ENCODE measurements around the gene AKIP1. TPM values are rescaled to one million over a fixed set of nuclear protein-coding genes. Genes with fewer than 3 reads are reported as not detected.
"Not testable (repeated sequence)": the region's sequence is repeated elsewhere in the genome, so short reads cannot be mapped to it uniquely, and the experiment has no call there.

Gene AKIP1
- total and polyA plus RNA-seq, 2 donors, result 16.2 to 22.6 TPM

- Histone ChIP-seq H3K27me3 (ENCODE audit: control insufficient read depth in 2 of 2, insufficient read depth in 1 of 2, low read length in 1 of 2) (peaks cover 41 to 59% of the 10 kb centered on the region in 2 donors), H3K4me3 (ENCODE audit: low read length in 2 of 2) (no peak overlapping the region), H3K36me3 (ENCODE audit: control insufficient read depth in 2 of 2, insufficient read depth in 2 of 2, low read length in 1 of 2) (no peaks in the 10 kb centered on the region), H3K27ac (ENCODE audit: low read depth in 1 of 2, low read length in 1 of 2) (no peak overlapping the region), H3K9me3 (ENCODE audit: control insufficient read depth in 2 of 2, insufficient read depth in 1 of 2, low read length in 1 of 2) (no peaks in the 10 kb centered on the region), H3K4me1 (ENCODE audit: control insufficient read depth in 2 of 2, insufficient read depth in 2 of 2, low read length in 2 of 2) (no peaks in the 10 kb centered on the region)
- 95% methylated on average over 6 of the region's 6 CpGs for WGBS
- DNase-seq (ENCODE audit: low read depth in 6 of 9, low spot score in 9 of 9), result no peak
Observed at GRCh38 chr11:8871962-8872361, 39.0 kb upstream of the AKIP1 start.

DNA sequence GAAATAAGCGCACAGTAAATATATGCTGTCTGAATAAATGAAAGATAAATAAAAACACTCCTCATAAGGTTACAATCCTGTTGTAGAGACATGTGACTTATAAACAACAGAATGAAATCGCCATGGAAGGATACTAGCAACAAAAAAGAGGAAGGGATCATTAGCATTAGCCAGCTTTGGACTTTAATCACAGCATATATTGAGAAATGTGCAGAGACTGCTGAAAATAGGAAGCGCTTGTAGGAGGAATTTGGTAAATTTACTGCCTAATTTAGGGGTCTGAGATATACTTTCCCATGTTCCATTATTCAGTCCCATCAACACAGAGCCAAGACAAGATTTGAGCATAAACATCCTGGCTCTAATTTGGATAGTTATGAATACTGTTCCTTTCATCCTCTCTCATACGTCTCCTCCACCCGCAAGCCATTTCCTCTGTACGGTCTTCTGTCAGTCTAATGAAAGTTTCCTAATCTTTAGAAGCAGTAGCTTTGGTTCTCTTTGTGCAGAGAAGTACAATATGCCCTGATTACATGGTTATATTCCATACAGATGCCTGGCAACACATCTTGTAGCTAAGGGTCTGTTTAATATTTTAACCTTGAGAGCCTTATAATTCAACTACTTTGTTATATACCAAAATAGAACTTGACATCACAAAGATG is 37.1 kb upstream of the AKIP1 start:
- H3K27ac ChIP-seq (ENCODE audit: low read depth in 1 of 2, low read length in 1 of 2), result no peak overlapping the region
- no peaks in the 10 kb centered on the region for H3K4me1 ChIP-seq (ENCODE audit: control insufficient read depth in 2 of 2, insufficient read depth in 2 of 2, low read length in 2 of 2)
- H3K4me3 ChIP-seq (ENCODE audit: low read length in 2 of 2), result no peak overlapping the region
- H3K9me3 ChIP-seq (ENCODE audit: control insufficient read depth in 2 of 2, insufficient read depth in 1 of 2, low read length in 1 of 2), result no peaks in the 10 kb centered on the region
- peak in 1 of 9 donors; percentile 13 for DNase-seq (ENCODE audit: low read depth in 6 of 9, low spot score in 9 of 9)
- peaks cover 41 to 46% of the 10 kb centered on the region in 2 donors for H3K27me3 ChIP-seq (ENCODE audit: control insufficient read depth in 2 of 2, insufficient read depth in 1 of 2, low read length in 1 of 2)
- WGBS, result 33% methylated on average over 6 of the region's 6 CpGs
- H3K36me3 ChIP-seq (ENCODE audit: control insufficient read depth in 2 of 2, insufficient read depth in 2 of 2, low read length in 1 of 2), result no peaks in the 10 kb centered on the region

- H3K9me3 ChIP-seq (ENCODE audit: control insufficient read depth in 2 of 2, insufficient read depth in 1 of 2, low read length in 1 of 2), result no peaks in the 10 kb centered on the region
- peaks cover 0 to 3% of the 10 kb centered on the region in 2 donors for H3K27me3 ChIP-seq (ENCODE audit: control insufficient read depth in 2 of 2, insufficient read depth in 1 of 2, low read length in 1 of 2)
- H3K27ac ChIP-seq (ENCODE audit: low read depth in 1 of 2, low read length in 1 of 2), result no peak overlapping the region
- WGBS, result 95% methylated on average over 2 of the region's 2 CpGs
- no peak for DNase-seq (ENCODE audit: low read depth in 6 of 9, low spot score in 9 of 9)
- H3K4me1 ChIP-seq (ENCODE audit: control insufficient read depth in 2 of 2, insufficient read depth in 2 of 2, low read length in 2 of 2), result no peaks in the 10 kb centered on the region
- H3K4me3 ChIP-seq (ENCODE audit: low read length in 2 of 2), result no peak overlapping the region
- no peaks in the 10 kb centered on the region for H3K36me3 ChIP-seq (ENCODE audit: control insufficient read depth in 2 of 2, insufficient read depth in 2 of 2, low read length in 1 of 2)
Observed at GRCh38 chr11:8878771-8879170, 32.2 kb upstream of the AKIP1 start.

DNA sequence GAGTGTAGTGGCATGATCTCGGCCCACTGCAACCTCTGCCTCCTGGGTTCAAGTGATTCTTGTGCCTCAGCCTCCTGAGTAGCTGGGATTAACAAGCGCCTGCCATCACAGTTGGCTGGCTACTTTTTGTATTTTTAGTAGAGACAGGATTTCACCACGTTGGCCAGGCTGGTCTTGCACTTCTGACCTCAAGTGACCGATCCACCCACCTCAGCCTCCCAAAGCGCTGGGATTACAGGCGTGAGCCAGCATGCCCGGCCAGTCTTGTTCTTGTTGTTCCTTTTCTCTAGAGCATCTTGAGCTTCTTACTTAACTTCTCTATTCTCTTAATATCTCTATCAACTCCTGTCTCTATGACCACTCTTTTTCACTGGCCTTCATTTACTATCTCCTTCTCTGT is 29.4 kb upstream of the AKIP1 start:
- WGBS, result 90% methylated on average over 7 of the region's 7 CpGs
- DNase-seq (ENCODE audit: low read depth in 6 of 9, low spot score in 9 of 9), result not testable (repeated sequence)

GRCh38 chr11:8886322-8886721 is 24.7 kb upstream of the AKIP1 start:
- WGBS, result 88% methylated on average over 2 of the region's 2 CpGs
- Histone ChIP-seq H3K9me3 (ENCODE audit: control insufficient read depth in 2 of 2, insufficient read depth in 1 of 2, low read length in 1 of 2) (no peaks in the 10 kb centered on the region), H3K4me3 (ENCODE audit: low read length in 2 of 2) (no peak overlapping the region), H3K27ac (ENCODE audit: low read depth in 1 of 2, low read length in 1 of 2) (no peak overlapping the region), H3K36me3 (ENCODE audit: control insufficient read depth in 2 of 2, insufficient read depth in 2 of 2, low read length in 1 of 2) (no peaks in the 10 kb centered on the region), H3K4me1 (ENCODE audit: control insufficient read depth in 2 of 2, insufficient read depth in 2 of 2, low read length in 2 of 2) (no peaks in the 10 kb centered on the region), H3K27me3 (ENCODE audit: control insufficient read depth in 2 of 2, insufficient read depth in 1 of 2, low read length in 1 of 2) (no peaks in the 10 kb centered on the region)
- no peak for DNase-seq (ENCODE audit: low read depth in 6 of 9, low spot score in 9 of 9)

More for the DNA sequence above, 29.4 kb upstream of the AKIP1 start:
- H3K36me3 ChIP-seq (ENCODE audit: control insufficient read depth in 2 of 2, insufficient read depth in 2 of 2, low read length in 1 of 2); H3K27ac ChIP-seq (ENCODE audit: low read depth in 1 of 2, low read length in 1 of 2); H3K4me3 ChIP-seq (ENCODE audit: low read length in 2 of 2); H3K4me1 ChIP-seq (ENCODE audit: control insufficient read depth in 2 of 2, insufficient read depth in 2 of 2, low read length in 2 of 2); H3K27me3 ChIP-seq (ENCODE audit: control insufficient read depth in 2 of 2, insufficient read depth in 1 of 2, low read length in 1 of 2); H3K9me3 ChIP-seq (ENCODE audit: control insufficient read depth in 2 of 2, insufficient read depth in 1 of 2, low read length in 1 of 2): not testable (repeated sequence)

- not testable (repeated sequence) for H3K27me3 ChIP-seq (ENCODE audit: control insufficient read depth in 2 of 2, insufficient read depth in 1 of 2, low read length in 1 of 2); H3K4me1 ChIP-seq (ENCODE audit: control insufficient read depth in 2 of 2, insufficient read depth in 2 of 2, low read length in 2 of 2); H3K4me3 ChIP-seq (ENCODE audit: low read length in 2 of 2); H3K36me3 ChIP-seq (ENCODE audit: control insufficient read depth in 2 of 2, insufficient read depth in 2 of 2, low read length in 1 of 2); H3K27ac ChIP-seq (ENCODE audit: low read depth in 1 of 2, low read length in 1 of 2); DNase-seq (ENCODE audit: low read depth in 6 of 9, low spot score in 9 of 9); H3K9me3 ChIP-seq (ENCODE audit: control insufficient read depth in 2 of 2, insufficient read depth in 1 of 2, low read length in 1 of 2)
- 98% methylated on average over 2 of the region's 2 CpGs for WGBS
Observed at GRCh38 chr11:8891185-8891584, 19.8 kb upstream of the AKIP1 start.

GRCh38 chr11:8899119-8899753 is 11.8 kb upstream of the AKIP1 start:
- no peak for DNase-seq (ENCODE audit: low read depth in 6 of 9, low spot score in 9 of 9)
- H3K4me3 ChIP-seq (ENCODE audit: low read length in 2 of 2), result no peak overlapping the region

GRCh38 chr11:8905528-8906165 is 5.3 kb upstream of the AKIP1 start:
- H3K36me3 ChIP-seq (ENCODE audit: control insufficient read depth in 2 of 2, insufficient read depth in 2 of 2, low read length in 1 of 2), result no peaks in the 10 kb centered on the region
- 97% methylated on average over 5 of the region's 5 CpGs for WGBS
- peaks cover 0 to 17% of the 10 kb centered on the region in 2 donors for H3K27me3 ChIP-seq (ENCODE audit: control insufficient read depth in 2 of 2, insufficient read depth in 1 of 2, low read length in 1 of 2)
- peaks cover 0 to 7% of the 10 kb centered on the region in 2 donors for H3K4me1 ChIP-seq (ENCODE audit: control insufficient read depth in 2 of 2, insufficient read depth in 2 of 2, low read length in 2 of 2)
- H3K4me3 ChIP-seq (ENCODE audit: low read length in 2 of 2), result no peak overlapping the region
- no peak for DNase-seq (ENCODE audit: low read depth in 6 of 9, low spot score in 9 of 9)
- no peak overlapping the region for H3K27ac ChIP-seq (ENCODE audit: low read depth in 1 of 2, low read length in 1 of 2)
- H3K9me3 ChIP-seq (ENCODE audit: control insufficient read depth in 2 of 2, insufficient read depth in 1 of 2, low read length in 1 of 2), result peaks cover 0 to under 1% of the 10 kb centered on the region in 2 donors

More at GRCh38 chr11:8899119-8899753, 11.8 kb upstream of the AKIP1 start:
- peaks cover 0 to 8% of the 10 kb centered on the region in 2 donors for H3K9me3 ChIP-seq (ENCODE audit: control insufficient read depth in 2 of 2, insufficient read depth in 1 of 2, low read length in 1 of 2)
- no peaks in the 10 kb centered on the region for H3K27me3 ChIP-seq (ENCODE audit: control insufficient read depth in 2 of 2, insufficient read depth in 1 of 2, low read length in 1 of 2)
- H3K27ac ChIP-seq (ENCODE audit: low read depth in 1 of 2, low read length in 1 of 2), result no peak overlapping the region
- no peaks in the 10 kb centered on the region for H3K4me1 ChIP-seq (ENCODE audit: control insufficient read depth in 2 of 2, insufficient read depth in 2 of 2, low read length in 2 of 2)
- no peaks in the 10 kb centered on the region for H3K36me3 ChIP-seq (ENCODE audit: control insufficient read depth in 2 of 2, insufficient read depth in 2 of 2, low read length in 1 of 2)

DNA sequence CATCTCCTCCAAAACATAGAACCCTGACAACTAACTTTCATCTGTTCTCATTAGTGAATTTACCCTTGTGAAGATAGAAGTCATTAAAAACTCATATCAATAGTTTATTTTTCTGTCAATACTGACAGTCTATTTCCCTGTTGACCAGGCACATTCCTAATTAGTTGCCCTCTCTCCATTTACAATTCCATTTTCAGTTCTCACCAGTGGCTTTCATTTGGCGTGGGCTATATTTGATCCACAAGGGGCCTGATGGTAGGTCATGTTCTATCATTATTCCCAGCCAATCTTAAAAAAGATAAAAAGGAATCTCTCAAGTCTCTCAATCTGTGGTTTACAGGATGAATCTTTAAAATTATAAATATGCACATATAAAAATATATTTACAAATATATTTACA is 3.9 kb upstream of the AKIP1 start:
- Histone ChIP-seq H3K4me1 (ENCODE audit: control insufficient read depth in 2 of 2, insufficient read depth in 2 of 2, low read length in 2 of 2) (peaks cover 0 to 7% of the 10 kb centered on the region in 2 donors), H3K36me3 (ENCODE audit: control insufficient read depth in 2 of 2, insufficient read depth in 2 of 2, low read length in 1 of 2) (no peaks in the 10 kb centered on the region), H3K27ac (ENCODE audit: low read depth in 1 of 2, low read length in 1 of 2) (no peak overlapping the region), H3K27me3 (ENCODE audit: control insufficient read depth in 2 of 2, insufficient read depth in 1 of 2, low read length in 1 of 2) (peaks cover 0 to 18% of the 10 kb centered on the region in 2 donors), H3K9me3 (ENCODE audit: control insufficient read depth in 2 of 2, insufficient read depth in 1 of 2, low read length in 1 of 2) (peaks cover 0 to 1% of the 10 kb centered on the region in 2 donors), H3K4me3 (ENCODE audit: low read length in 2 of 2) (no peak overlapping the region)
- WGBS, result 96% methylated on average over 1 of the region's 1 CpG
- no peak for DNase-seq (ENCODE audit: low read depth in 6 of 9, low spot score in 9 of 9)
